Fibroblast of skin of back (primary cell): ENCODE data around the gene MAML1.
A peak's percentile ranks its signal among the peaks of the same experiment; 100 is the strongest.
"Not testable (repeated sequence)": the region's sequence is repeated elsewhere in the genome, so short reads cannot be mapped to it uniquely, and the experiment has no call there.

ENCODE experiments used
- DNase-seq: peaks from one replicate; pipeline ENCODE4 v3.0.0-alpha.2; 2013

Gene MAML1

DNA sequence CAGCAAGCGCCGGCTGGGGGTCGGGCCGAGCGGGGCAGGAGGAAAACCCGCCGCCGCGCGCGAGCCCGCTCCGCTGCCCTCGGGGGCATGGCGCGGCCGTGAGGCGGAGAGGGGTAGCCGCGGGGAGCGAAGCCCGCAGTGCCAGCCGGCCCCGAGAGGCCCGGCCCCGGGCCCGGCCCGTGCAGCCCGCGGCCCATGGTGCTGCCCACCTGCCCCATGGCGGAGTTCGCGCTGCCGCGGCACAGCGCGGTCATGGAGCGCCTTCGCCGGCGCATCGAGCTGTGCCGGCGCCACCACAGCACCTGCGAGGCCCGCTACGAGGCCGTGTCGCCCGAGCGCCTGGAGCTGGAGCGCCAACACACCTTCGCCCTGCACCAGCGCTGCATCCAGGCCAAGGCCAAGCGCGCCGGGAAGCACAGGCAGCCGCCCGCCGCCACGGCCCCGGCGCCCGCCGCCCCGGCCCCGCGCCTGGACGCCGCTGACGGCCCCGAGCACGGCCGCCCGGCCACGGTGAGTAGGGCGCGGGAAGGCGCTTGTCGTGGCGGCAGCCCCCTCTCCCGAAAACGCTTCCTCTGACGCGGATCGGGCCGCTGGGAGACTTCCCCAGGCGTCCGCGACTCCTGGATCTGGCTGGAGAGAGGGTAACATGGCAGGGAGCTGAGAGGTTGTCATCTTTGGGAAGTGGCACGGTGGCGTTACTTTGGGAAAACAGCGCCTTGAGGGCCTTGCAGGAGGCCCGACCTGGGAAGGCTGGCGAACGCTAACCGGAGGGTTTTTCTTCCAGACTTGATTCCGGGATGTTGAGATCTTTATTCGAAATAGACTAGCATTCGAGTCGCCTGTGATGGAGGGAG is 523 bp downstream of the MAML1 start:
- DNase-seq = peak; percentile 45

DNA sequence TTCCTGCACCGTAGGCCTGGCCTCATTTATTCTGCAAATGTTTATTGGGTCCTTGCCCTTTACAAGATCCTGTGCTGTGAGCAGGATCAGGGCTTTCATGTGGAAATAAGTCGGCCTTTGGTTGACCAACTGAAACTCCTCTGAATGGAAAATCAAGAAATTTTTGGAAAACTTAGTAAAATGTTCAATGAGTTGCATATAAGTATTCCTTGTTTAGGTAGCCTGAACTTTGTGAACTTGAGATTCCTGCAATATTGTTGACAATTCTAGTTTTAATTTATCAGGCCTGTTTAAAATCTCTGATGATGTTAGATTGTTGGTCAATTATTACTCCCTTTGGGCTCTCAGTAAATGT is 1.1 kb downstream of the MAML1 start:
- no peak for DNase-seq

DNA sequence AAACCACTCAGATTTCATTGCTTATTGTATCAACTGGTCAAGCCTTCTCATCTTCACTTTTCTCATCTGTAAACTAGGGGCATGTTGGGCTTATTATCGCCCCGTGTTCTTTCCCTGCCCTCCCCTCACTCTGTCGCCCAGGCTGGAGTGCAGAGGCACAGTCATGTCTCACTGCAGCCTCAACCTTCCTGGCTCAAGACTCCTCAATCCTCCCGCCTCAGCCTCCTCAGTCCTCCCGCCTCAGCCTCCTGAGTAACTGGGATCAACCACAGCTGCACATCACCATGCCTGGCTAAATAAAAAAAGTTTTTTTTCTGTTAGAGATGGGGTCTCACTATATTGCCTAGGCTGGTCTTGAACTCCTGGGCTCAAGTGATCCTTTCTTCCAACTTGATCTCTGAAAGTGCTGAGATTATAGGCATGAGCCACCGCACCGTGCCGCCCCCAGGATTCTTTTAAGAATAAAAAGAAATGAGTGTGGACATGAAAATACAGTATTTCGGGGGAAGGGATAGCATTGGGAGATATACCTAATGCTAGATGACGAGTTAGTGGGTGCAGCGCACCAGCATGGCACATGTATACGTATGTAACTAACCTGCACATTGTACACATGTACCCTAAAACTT is 2.0 kb downstream of the MAML1 start:
- DNase-seq = no peak

DNA sequence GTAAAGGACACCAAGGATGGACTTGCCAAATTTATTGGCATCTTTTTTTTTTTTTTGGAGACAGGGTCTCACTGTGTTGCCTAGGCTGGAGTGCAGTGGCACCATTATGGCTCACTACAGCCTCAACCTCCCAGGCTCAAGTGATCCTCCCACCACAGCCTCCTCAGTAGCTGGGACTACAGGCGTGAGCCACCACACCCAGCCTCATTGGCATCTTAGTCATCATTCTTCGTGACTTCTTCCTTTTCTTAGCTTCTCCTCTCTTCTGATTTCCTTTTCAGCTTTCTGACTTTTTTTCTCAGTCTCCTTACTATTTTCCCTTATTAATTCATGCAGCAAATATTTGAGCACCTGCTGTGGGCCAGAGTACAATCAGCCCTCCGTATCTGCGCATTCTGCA is 6.1 kb downstream of the MAML1 start:
- DNase-seq = no peak

DNA sequence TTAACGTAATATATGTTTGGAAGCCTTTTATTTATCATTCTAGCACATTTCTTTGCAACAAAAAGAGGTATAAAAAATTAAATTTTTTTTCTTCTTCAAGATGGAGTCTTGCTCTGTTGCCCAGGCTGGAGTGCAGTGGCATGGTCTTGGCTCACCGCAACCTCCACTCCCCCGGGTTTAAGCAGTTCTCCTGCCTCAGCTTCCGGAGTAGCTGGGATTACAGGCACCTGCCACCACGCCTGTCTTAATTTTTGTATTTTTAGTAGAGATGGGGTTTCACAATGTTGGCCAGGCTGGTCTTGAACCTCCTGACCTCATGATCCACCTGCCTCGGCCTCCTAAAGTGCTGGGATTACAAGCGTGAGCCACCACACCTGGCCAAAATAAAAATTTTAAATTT is 11.5 kb downstream of the MAML1 start:
- not testable (repeated sequence) for DNase-seq

DNA sequence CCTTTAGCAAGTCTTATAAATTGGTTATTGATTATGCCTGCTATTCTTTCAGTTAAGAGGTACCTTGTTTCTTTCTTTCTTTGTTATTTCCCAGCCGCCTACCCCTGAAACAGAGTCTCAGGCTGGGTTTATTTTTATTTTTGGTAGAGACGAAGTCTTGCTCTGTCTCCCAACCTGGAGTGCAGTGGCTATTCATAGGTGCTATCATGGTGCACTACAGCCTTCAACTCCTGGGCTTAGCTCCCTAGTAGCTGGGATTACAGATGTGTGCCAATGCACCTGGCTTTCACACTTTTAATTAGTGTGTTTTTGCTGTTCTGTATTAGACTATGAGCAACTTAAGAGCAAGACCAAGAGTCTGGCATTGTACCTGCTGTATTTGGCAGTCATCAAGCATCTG is 14.2 kb downstream of the MAML1 start:
- DNase-seq = no peak

DNA sequence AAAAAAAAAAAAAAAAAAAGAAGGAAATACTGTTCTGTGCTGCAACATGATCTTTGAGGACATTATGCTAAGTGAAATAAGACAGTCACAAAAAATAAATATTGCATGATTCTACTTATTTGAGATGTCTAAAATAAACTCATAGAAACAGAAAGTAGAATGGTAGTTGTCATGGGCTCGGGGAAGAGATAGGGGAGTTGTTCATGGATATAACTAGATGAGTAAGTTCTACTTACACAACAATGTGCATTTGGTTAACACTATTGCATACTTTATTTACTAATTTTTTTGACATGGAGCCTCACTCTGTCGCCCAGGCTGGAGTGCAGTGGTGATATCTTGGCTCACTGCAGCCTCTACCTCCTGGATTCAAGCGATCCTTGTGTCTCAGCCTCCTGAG is 15.2 kb downstream of the MAML1 start:
- DNase-seq = no peak

DNA sequence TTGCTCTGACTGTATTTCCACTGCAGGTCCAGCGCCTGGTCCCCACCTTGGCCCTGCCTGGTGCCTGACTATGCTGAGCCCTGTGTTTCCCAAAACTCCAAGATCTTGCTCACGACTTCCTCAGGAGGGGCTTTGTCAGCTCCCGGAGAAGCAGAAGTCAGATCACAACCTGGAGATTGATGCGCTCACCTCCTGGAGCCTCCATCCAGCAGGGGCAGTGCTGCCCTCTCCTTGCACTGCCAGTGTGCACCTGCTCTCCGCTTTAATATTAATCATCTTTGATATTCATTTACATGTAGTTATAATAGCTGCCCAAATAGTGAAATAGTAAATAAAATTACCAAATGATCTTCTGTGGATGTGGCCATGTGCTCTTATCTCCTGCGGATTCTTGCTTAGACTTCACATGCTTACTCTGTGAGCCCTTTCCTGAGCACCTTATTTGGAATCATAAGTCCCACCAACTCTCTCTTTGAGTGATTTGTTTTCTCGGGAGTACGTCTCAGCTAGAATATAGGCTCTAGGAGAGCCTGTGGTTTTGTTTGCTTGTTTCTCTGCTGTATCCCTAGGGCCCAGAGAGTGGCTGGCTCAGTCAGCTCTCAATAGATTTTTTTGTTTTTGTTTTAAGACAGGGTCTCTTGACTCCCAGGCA is 17.4 kb downstream of the MAML1 start:
- no peak for DNase-seq

DNA sequence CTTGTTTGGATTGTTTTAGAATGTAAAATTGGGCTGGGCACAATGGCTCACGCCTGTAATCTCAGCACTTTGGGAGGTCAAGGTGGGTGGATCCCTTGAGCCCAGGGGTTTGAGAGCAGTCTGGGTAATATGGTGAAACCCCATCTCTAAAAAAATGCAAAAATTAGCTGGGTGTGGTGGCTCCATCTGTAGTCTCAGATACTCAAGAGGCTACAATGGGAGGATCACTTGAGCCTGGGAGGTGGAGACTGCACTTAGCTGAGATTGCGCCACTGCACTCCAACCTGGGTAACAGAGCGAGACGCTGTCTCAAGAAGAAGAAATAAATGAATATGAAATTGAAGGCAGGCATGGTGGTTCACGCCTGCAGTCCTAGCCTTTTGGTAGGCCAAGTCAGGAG is 21.3 kb downstream of the MAML1 start:
- DNase-seq = no peak

DNA sequence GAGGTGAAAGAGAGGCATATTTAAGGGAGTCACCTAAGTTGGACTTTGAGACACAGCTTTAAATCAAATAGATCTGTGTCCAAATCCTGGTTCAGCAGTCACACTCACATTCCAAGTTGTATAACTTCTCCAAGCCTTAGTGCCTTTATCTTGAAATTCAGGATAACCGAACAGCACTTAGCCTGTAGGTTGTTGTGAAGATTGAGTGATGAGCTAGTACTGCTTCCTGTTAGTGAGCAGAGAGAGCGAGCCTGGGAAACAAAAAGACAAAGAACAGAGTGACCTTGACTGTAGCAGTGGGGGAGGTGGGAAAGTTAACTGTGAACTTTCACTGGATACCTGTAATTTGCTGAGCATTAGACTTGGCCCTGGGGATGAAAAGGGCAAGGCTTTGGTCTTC is 22.4 kb downstream of the MAML1 start:
- no peak for DNase-seq

DNA sequence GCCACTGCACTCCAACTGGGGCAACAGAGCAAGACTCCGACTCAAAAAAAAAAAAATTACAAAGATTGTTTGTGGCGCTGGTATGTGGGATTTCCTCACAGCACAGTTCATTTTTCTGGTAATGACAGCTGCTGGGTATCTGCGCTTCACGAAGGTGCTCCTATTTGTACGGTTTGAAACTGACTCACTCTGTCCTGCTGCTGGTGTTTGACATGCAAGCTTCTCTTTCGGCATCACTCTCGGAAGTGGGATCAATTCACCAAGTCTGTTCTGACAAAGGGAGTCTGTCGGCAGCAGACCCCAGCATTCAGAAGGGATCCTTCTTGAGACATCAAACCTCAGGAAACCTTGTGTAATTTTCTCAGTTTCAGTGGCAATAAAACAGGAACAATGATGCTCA is 26.3 kb downstream of the MAML1 start:
- DNase-seq = no peak

DNA sequence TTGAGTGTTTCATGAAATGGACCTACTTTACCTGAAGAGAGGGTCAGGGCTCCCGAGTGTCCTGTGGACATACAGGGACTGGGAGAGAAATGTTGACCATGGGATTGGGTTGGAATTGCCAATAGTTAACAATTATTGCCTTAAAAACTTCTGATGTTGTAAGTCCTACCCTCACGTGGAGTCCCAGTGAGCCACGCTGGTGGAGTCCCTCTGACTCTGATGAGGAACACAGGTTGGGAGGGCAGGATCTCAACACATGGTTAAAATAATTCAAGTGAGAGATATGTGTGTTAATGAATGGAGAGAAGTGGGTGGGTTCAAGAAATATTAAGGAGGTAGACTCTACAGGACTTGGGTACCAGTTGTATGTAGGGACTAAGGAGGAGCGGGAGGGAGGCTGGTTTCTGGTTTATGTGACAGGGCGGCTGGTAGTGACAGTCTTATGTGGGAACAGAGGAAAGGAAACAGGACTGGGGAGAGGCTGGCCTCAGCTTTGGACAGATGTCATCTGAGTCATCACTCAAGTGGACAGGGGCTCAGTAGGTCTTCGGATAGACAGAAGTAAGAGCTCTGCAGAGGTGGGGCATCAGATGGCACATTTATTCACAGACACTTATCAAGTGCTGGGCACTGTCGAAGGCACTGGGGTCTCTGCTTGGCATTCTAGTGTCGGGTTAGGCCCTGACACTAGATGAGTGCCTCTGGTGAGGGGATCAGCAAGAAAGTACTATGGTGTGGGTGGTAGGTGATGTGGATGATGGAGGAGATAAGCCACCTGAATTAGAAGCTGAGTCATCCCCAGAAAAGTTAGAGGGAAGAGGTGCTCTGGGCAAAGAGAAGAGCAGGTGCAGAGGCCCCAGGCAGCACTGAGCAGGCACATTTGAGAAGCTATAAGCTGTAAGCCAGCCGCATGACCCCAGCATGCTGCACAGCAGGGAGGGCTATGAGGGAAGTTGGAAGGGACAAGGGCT is 27.2 kb downstream of the MAML1 start:
- DNase-seq = no peak

DNA sequence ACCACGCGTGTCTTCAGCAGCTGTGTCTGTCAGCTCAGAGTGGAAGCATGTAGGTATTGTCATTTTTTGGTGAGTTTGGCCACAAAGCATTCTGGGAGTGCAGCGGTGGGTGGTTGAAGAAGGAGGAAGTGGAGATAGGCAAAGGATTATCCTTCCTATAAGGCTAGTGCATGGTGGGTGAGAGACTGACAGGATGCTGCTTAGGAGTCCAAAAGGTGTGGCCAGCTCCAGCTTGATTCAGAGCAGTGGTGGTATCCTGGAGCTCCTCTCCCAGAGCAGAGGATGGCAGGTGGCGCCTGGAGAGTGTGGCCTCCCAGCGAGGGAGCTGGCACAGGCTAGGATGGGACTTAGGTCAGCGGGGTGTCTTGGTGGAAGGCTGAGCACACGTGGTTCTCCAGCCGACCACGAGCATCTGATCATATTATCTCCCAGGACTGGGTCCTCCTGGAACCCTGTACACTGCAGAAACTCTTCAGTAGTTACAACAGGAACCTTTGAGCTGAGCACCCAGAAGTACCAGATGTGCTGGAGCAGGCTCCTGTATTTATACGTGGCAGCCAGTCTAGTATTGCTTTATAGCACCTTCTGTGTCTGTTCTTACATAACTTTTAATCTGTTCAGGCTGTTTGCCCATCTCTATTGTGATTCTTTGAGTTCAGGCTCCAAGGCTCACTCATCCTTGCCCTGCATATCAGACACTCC is 29.6 kb downstream of the MAML1 start:
- DNase-seq = peak; percentile 21

DNA sequence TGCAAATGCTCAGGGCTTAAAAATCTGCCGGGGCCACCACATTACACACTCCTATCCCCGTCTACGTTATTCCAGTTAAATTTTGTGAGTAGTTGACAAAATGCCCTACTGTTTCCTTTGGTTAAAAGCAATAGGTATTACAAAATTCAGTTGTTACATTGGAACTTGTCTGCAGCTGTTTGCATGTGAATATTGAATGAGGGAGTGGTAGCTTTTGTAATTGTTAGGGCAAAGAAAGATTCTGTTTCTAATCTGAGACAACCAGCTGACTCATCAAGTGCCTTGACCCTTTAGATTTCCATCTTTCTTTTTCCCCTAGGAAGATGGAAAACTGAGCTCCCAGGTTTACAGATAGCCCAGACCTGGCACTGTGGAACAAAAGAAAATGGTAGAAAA is 30.2 kb downstream of the MAML1 start:
- DNase-seq = peak; percentile 55

DNA sequence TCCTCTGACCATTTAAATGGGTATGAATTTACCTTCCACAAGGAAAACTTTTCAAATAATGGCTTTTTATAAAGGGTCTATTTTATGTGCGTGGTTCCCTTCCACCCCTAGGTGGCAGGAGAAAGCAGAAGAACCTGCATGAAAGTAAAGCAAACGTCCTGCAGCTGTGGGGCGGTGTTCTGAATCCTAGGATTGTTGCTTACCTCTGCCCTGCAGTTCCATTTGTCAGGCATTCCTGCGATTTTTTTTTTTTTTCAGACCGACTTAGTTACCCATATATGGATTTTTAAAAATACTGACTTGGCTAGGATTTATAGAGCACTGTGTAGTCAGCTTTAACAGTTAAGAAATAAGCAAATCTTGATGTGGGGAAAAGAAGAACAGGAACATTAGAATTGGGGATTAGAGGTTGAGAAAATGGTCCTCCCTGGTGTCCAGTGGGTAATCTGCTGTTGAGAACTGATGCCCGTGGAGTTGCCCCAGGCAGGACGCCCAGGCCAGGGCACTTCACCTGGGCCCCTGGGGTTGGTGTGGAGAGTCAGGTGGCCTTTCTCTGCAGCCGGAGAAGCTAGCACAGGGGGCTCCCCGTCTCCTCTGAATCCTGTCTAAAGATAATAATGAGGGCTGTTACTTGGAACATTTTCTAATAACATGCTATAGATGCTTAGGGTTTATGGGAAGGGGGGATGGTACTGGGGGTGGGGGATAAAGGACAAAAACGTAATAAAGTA is 30.8 kb downstream of the MAML1 start:
- peak; percentile 88 for DNase-seq

DNA sequence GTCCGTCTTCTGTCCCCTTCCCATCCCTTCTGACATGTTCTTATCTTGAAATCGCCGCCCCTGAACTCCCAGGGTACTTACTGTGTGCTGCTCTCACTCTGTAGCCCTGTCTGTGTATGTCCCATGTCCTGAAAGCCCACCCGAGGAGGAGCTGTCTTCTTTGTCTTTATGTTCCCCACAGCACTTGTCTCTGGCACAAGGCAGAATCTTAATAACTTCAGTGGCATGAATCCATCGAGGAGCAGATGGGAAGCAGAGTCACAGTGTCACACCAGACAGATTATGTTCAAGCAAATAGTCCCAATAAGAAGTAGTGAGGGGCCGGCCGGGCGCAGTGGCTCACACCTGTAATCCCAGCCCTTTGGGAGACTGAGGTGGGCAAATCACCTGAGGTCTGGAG is 31.4 kb downstream of the MAML1 start:
- DNase-seq = no peak

DNA sequence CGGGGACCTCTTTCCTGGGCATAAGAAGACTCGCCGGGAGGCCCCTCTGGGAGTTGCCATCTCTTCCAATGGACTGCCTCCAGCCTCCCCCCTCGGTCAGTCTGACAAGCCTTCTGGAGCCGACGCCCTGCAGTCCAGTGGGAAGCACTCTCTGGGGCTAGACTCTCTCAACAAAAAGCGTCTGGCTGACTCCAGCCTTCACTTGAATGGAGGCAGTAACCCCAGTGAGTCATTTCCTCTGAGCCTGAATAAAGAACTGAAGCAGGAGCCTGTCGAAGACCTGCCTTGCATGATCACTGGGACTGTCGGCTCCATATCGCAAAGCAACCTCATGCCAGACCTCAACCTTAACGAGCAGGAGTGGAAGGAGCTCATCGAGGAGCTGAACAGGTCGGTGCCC is 32.8 kb downstream of the MAML1 start:
- peak; percentile 96 for DNase-seq

DNA sequence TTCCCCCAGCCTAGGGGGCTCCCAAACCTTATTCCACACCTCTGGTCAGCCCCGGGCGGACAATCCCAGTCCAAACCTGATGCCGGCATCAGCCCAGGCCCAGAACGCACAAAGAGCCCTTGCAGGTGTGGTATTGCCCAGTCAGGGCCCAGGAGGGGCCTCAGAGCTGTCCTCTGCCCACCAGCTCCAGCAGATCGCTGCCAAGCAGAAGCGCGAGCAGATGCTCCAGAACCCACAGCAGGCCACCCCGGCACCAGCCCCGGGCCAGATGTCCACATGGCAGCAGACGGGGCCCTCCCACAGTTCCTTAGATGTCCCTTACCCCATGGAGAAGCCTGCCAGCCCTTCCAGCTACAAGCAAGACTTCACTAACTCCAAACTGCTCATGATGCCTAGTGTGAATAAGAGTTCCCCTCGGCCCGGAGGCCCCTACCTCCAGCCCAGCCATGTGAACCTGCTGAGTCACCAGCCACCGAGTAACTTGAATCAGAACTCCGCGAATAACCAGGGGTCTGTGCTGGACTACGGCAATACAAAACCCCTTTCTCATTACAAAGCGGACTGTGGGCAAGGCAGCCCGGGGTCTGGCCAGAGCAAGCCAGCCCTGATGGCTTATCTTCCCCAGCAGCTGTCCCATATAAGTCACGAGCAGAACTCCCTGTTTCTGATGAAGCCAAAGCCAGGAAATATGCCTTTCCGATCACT is 33.6 kb downstream of the MAML1 start:
- peak; percentile 69 for DNase-seq

DNA sequence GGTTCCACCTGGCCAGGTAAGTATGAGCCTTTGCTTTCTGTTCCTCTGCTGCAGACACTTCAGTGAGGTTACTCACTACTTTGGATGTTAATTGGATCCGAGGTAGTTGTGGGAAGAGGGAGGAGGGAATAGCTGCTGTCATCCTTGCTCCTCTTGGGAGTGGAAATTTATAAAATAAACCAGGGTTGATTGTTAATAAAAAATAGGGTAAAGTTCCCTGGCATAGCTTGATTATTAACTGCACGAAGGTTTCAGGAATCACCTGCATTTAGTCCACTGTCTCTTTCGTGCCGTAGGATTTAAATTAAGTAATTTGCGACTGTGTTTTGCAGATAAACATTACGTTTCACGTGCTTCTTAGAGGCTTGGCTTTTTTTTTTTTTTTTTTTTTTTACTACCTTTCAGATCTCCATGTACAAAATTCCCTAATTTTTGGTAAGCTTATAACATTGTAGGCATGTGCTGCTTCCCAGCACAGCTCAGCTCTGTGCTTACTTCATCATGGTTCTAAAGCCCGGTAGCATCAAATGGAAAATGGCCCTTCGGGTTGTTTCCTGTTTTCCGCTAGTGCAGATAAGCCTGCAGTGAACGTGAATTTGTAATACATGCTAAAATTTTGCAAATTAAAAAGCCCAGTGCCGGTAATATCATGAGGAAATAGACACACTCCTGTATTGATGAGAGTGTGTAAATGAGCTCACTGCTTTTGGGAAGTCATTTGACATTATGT is 34.3 kb downstream of the MAML1 start:
- no peak for DNase-seq

DNA sequence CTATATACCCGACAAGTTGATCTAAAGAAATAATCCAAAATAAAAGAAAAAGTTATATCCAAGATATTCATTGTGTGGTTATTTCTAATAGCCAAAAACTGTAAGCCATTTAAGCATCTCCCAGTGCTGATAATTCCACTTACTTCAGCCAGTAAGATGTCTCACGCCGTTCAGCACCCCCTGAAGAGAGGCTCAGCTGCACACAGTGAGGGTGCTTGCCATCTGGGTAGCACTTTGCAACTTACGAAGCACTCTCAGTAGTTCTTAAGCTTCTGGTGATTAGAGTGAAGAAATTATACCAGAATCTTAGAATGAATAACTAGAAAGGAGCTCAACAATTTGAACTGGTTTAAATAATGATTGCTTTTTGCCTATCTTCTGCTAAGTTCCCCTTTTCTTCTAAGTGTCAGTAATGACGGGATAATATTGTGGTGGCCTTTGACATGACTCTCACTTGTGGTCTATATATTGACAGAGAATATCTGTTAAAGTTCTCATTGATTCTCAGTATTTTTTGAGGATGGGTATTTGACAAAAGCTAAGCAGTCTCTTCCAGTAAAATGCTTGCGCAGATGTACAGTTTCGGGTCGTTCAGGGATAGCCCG is 35.0 kb downstream of the MAML1 start:
- DNase-seq = no peak
